Measurements from ENCODE around the gene ZNF326.
"Not testable (repeated sequence)": the region's sequence is repeated elsewhere in the genome, so short reads cannot be mapped to it uniquely, and the experiment has no call there.

ZNF326 gene

GRCh38 chr1:89974696-89975470 is 20.0 kb upstream of the ZNF326 start:
- Histone ChIP-seq H3K4me1 (ENCODE audit: insufficient read depth, low read length) (no peaks in the 10 kb centered on the region), H3K27me3 (ENCODE audit: insufficient read depth, low read length) (no peaks in the 10 kb centered on the region), H3K4me3 (ENCODE audit: low read length) (no peak overlapping the region), H3K36me3 (ENCODE audit: insufficient read depth, low read length) (no peaks in the 10 kb centered on the region), H3K9me3 (ENCODE audit: low read length) (no peaks in the 10 kb centered on the region), H2AFZ (ENCODE audit: low read depth, low read length) (no peak overlapping the region)

GRCh38 chr1:89975540-89976125 is 19.3 kb upstream of the ZNF326 start:
- H3K36me3 ChIP-seq (ENCODE audit: insufficient read depth, low read length): no peaks in the 10 kb centered on the region
- no peaks in the 10 kb centered on the region for H3K4me1 ChIP-seq (ENCODE audit: insufficient read depth, low read length)
- H3K9me3 ChIP-seq (ENCODE audit: low read length): no peaks in the 10 kb centered on the region
- no peak overlapping the region for H3K4me3 ChIP-seq (ENCODE audit: low read length)
- H3K27me3 ChIP-seq (ENCODE audit: insufficient read depth, low read length): no peaks in the 10 kb centered on the region
- H2AFZ ChIP-seq (ENCODE audit: low read depth, low read length): no peak overlapping the region

- no peak overlapping the region for H3K4me3 ChIP-seq (ENCODE audit: low read length)
- H3K36me3 ChIP-seq (ENCODE audit: insufficient read depth, low read length): no peaks in the 10 kb centered on the region
- H3K4me1 ChIP-seq (ENCODE audit: insufficient read depth, low read length): no peaks in the 10 kb centered on the region
- H3K27me3 ChIP-seq (ENCODE audit: insufficient read depth, low read length): no peaks in the 10 kb centered on the region
- H3K9me3 ChIP-seq (ENCODE audit: low read length): no peaks in the 10 kb centered on the region
- H2AFZ ChIP-seq (ENCODE audit: low read depth, low read length): no peak overlapping the region
Observed at GRCh38 chr1:89978755-89979154, 16.2 kb upstream of the ZNF326 start.

GRCh38 chr1:89980605-89981004 is 14.3 kb upstream of the ZNF326 start:
- Histone ChIP-seq H3K9me3 (ENCODE audit: low read length) (no peaks in the 10 kb centered on the region), H3K4me1 (ENCODE audit: insufficient read depth, low read length) (no peaks in the 10 kb centered on the region), H2AFZ (ENCODE audit: low read depth, low read length) (no peak overlapping the region), H3K36me3 (ENCODE audit: insufficient read depth, low read length) (no peaks in the 10 kb centered on the region), H3K27me3 (ENCODE audit: insufficient read depth, low read length) (no peaks in the 10 kb centered on the region), H3K4me3 (ENCODE audit: low read length) (no peak overlapping the region)

- H2AFZ ChIP-seq (ENCODE audit: low read depth, low read length); H3K36me3 ChIP-seq (ENCODE audit: insufficient read depth, low read length); H3K4me3 ChIP-seq (ENCODE audit: low read length); H3K4me1 ChIP-seq (ENCODE audit: insufficient read depth, low read length); H3K9me3 ChIP-seq (ENCODE audit: low read length); H3K27me3 ChIP-seq (ENCODE audit: insufficient read depth, low read length): not testable (repeated sequence)
Observed at GRCh38 chr1:89982846-89983245, 12.1 kb upstream of the ZNF326 start.

GRCh38 chr1:89984564-89985116 is 10.3 kb upstream of the ZNF326 start:
- H3K27me3 ChIP-seq (ENCODE audit: insufficient read depth, low read length); H3K9me3 ChIP-seq (ENCODE audit: low read length); H3K4me1 ChIP-seq (ENCODE audit: insufficient read depth, low read length); H3K4me3 ChIP-seq (ENCODE audit: low read length); H2AFZ ChIP-seq (ENCODE audit: low read depth, low read length); H3K36me3 ChIP-seq (ENCODE audit: insufficient read depth, low read length): not testable (repeated sequence)

- Histone ChIP-seq H3K4me1 (ENCODE audit: insufficient read depth, low read length) (no peaks in the 10 kb centered on the region), H3K27me3 (ENCODE audit: insufficient read depth, low read length) (no peaks in the 10 kb centered on the region), H3K4me3 (ENCODE audit: low read length) (no peak overlapping the region)
Observed at GRCh38 chr1:89986020-89986419, 8.9 kb upstream of the ZNF326 start.

GRCh38 chr1:89987159-89987819 is 7.6 kb upstream of the ZNF326 start:
- H3K4me1 ChIP-seq (ENCODE audit: insufficient read depth, low read length): no peaks in the 10 kb centered on the region
- no peak overlapping the region for H3K4me3 ChIP-seq (ENCODE audit: low read length)
- H3K36me3 ChIP-seq (ENCODE audit: insufficient read depth, low read length): no peaks in the 10 kb centered on the region
- H3K27me3 ChIP-seq (ENCODE audit: insufficient read depth, low read length): no peaks in the 10 kb centered on the region
- H3K9me3 ChIP-seq (ENCODE audit: low read length): no peaks in the 10 kb centered on the region
- no peak overlapping the region for H2AFZ ChIP-seq (ENCODE audit: low read depth, low read length)

More at GRCh38 chr1:89986020-89986419, 8.9 kb upstream of the ZNF326 start:
- Histone ChIP-seq H3K9me3 (ENCODE audit: low read length) (no peaks in the 10 kb centered on the region), H2AFZ (ENCODE audit: low read depth, low read length) (no peak overlapping the region), H3K36me3 (ENCODE audit: insufficient read depth, low read length) (no peaks in the 10 kb centered on the region)

- peaks cover under 1% of the 10 kb centered on the region for H3K4me1 ChIP-seq (ENCODE audit: insufficient read depth, low read length)
- no peak overlapping the region for H3K4me3 ChIP-seq (ENCODE audit: low read length)
- H2AFZ ChIP-seq (ENCODE audit: low read depth, low read length): no peak overlapping the region
- H3K27me3 ChIP-seq (ENCODE audit: insufficient read depth, low read length): no peaks in the 10 kb centered on the region
- no peaks in the 10 kb centered on the region for H3K36me3 ChIP-seq (ENCODE audit: insufficient read depth, low read length)
- H3K9me3 ChIP-seq (ENCODE audit: low read length): no peaks in the 10 kb centered on the region
Observed at GRCh38 chr1:89989099-89989498, 5.8 kb upstream of the ZNF326 start.

- H3K4me3 ChIP-seq (ENCODE audit: low read length): no peak overlapping the region
- H3K36me3 ChIP-seq (ENCODE audit: insufficient read depth, low read length): no peaks in the 10 kb centered on the region
- H2AFZ ChIP-seq (ENCODE audit: low read depth, low read length): no peak overlapping the region
- no peaks in the 10 kb centered on the region for H3K27me3 ChIP-seq (ENCODE audit: insufficient read depth, low read length)
- H3K4me1 ChIP-seq (ENCODE audit: insufficient read depth, low read length): peaks cover 3% of the 10 kb centered on the region
- H3K9me3 ChIP-seq (ENCODE audit: low read length): no peaks in the 10 kb centered on the region
Observed at GRCh38 chr1:89989799-89990198, 5.1 kb upstream of the ZNF326 start.

GRCh38 chr1:89990976-89991831 is 3.7 kb upstream of the ZNF326 start:
- Histone ChIP-seq H3K9me3 (ENCODE audit: low read length) (no peaks in the 10 kb centered on the region), H3K36me3 (ENCODE audit: insufficient read depth, low read length) (no peaks in the 10 kb centered on the region), H3K4me3 (ENCODE audit: low read length) (no peak overlapping the region), H3K4me1 (ENCODE audit: insufficient read depth, low read length) (peaks cover 6% of the 10 kb centered on the region), H2AFZ (ENCODE audit: low read depth, low read length) (no peak overlapping the region), H3K27me3 (ENCODE audit: insufficient read depth, low read length) (no peaks in the 10 kb centered on the region)

- H3K27me3 ChIP-seq (ENCODE audit: insufficient read depth, low read length): no peaks in the 10 kb centered on the region
- H3K9me3 ChIP-seq (ENCODE audit: low read length): no peaks in the 10 kb centered on the region
- H3K4me1 ChIP-seq (ENCODE audit: insufficient read depth, low read length): peaks cover 28% of the 10 kb centered on the region
- peaks cover 5% of the 10 kb centered on the region for H3K36me3 ChIP-seq (ENCODE audit: insufficient read depth, low read length)
- H2AFZ ChIP-seq (ENCODE audit: low read depth, low read length): no peak overlapping the region
- H3K4me3 ChIP-seq (ENCODE audit: low read length): no peak overlapping the region
Observed at GRCh38 chr1:89993541-89993940, 1.4 kb upstream of the ZNF326 start.
